ENCODE measurements around the gene RAD54L. TPM values are rescaled to one million over a fixed set of nuclear protein-coding genes. Genes with fewer than 3 reads are reported as not detected.
"Not testable (repeated sequence)": the region's sequence is repeated elsewhere in the genome, so short reads cannot be mapped to it uniquely, and the experiment has no call there.

The RAD54L gene
- total RNA-seq, 1 donor from 2014 or later, result 49.0 TPM

DNA sequence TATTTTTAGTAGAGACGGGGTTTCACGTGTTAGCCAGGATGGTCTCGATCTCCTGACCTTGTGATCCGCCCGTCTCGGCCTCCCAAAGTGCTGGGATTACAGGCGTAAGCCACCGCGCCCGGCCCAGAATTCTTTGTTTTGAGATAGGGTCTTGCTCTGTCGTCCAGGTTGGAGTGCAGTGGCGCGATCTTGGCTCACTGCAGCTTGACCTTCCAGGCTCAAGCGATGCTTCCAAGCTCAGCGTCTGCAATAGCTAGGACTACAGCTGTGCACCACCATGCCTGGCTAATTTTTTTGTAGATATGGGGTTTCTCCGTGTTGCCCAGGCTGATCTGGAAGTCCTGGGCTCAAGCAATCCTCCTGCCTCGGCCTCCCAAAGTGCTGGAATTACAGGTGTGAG is 1.4 kb upstream of the RAD54L start:
- not testable (repeated sequence) for DNase-seq (ENCODE audit: low spot score); H3K27ac Mint-ChIP-seq; H3K9me3 Mint-ChIP-seq; H3K27me3 Mint-ChIP-seq (ENCODE audit: low read depth)
- Mint-ChIP-seq H3K36me3 (ENCODE audit: low read depth) (peaks cover 12% of the 10 kb centered on the region), H3K4me1 (ENCODE audit: low read depth) (peaks cover 27% of the 10 kb centered on the region), H3K4me3 (ENCODE audit: low read depth) (peak overlapping the region; percentile 96)
- intact Hi-C loops (cut with micrococcal nuclease), result loop anchor here (2.0 to 5.0 kb wide), 3 partner anchors 95 to 1447 kb away; partner anchors contain the start of genes NASP and NSUN4

DNA sequence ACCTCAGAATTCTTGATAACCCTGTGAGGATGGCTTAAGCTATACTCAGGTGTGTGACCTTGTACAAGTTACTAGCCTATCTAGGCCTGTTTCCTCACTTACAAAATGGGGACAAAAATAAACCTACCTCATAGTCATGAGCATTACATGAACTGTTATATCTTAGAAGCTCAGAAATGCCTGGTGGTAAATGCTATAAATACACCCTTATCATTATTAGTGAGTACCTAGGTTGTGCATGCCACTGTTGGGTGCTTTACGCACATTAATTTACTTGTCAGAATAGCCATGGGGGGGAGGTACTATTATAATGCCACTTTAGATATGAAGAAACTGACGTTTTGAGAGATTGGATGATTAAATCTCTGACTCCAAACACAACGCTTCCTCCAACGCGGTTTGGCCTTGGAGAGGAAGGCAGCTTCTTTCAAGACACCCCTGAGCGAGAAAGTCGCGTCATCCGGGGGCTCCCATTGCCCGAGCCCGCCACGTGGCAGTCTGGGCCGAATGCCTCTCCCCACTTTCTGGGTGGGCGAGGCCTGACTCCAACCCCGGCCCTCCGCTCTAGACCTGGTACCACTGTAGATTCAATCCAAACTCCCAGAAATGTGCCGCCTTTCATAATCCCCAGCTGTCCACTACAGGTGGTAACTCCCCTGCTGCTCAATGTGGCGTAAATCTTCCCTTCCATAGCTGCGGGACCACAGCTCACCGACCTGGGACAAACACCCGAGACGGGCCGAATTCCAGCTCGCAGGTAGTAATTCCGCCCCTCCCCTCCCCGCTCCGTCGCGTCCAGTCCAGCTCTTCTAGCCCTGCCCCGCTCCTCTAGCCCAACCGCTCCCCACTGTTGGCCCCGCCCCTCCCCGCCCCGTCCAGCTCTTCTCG is 771 bp upstream of the RAD54L start:
- Mint-ChIP-seq H3K9me3 (no peaks in the 10 kb centered on the region), H3K4me3 (ENCODE audit: low read depth) (peak overlapping the region; percentile 96), H3K36me3 (ENCODE audit: low read depth) (peaks cover 17% of the 10 kb centered on the region), H3K27me3 (ENCODE audit: low read depth) (no peaks in the 10 kb centered on the region), H3K4me1 (ENCODE audit: low read depth) (peaks cover 27% of the 10 kb centered on the region), H3K27ac (peak overlapping the region; percentile 97)
- intact Hi-C loops (cut with micrococcal nuclease), result loop anchor here (1.0 to 5.0 kb wide), 4 partner anchors 57 to 1448 kb away; partner anchors contain the start of genes LRRC41, NASP, NSUN4 and UQCRH
- DNase-seq (ENCODE audit: low spot score), result peak; percentile 62

DNA sequence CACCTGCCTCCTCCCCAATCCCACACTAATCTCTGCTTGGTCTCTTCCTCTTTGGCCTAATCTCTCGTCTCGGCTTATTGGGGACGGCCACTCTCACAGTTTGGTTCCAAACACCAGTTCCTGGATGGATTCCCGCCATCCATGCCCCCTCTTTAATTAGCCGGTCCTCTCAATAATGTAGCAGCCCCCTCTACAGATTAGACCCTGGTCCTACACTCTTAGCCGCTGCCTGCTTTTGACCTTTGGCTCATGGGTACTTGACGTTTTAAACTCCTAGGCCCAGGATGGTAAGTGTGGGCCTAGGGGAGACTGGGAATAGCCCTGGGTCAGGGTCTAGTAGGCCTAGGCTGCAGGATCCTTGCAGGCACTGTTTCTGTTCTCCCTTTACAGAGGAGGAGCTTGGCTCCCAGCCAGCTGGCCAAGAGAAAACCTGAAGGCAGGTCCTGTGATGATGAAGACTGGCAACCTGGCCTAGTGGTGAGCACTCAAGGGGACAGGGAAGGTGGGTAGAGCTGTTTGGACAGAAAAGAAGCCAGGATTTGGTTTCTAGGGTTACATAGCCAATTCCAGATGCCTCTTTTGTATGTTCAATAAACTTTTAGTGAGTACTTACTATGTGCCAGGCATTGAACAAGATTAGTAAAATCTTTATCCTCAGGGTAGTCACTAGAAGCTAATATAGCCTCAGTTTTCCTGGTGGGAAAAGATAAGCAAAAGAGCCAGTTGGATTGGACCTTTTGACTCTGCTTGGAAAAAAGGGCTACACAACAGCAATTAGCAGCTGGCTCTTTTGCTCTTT is 758 bp downstream of the RAD54L start:
- Mint-ChIP-seq H3K27me3 (ENCODE audit: low read depth) (no peaks in the 10 kb centered on the region), H3K4me3 (ENCODE audit: low read depth) (peak overlapping the region; percentile 98), H3K9me3 (no peaks in the 10 kb centered on the region), H3K27ac (peak overlapping the region; percentile 96), H3K36me3 (ENCODE audit: low read depth) (peaks cover 32% of the 10 kb centered on the region), H3K4me1 (ENCODE audit: low read depth) (peaks cover 32% of the 10 kb centered on the region)
- peak; percentile 30 for DNase-seq (ENCODE audit: low spot score)
- intact Hi-C loops (cut with micrococcal nuclease), result loop anchor here (5.0 kb wide), 1 partner anchor 666 kb away; the partner anchor contains the start of gene NASP

DNA sequence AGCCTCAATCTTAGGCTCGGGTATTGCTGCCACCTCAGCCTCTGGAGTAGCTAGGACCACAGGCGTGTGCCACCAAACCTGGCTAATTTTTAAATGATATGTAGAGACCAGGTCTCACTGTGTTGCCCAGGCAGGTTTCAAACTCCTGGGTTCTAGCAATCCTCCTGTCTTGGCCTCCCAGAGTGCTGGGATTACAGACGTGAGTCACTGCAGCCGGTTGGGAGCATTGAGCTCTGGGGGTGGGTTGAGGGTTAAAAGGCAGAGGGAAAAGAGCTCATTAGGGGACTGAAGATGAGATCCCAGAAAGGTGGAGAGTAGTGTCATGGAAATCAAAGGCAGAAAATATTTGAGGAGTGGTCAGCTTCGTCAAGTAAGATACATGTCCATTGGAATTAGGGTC is 7.1 kb downstream of the RAD54L start:
- intact Hi-C loops (cut with micrococcal nuclease), result no loop called here
- H3K9me3 Mint-ChIP-seq, result no peaks in the 10 kb centered on the region
- no peak overlapping the region for H3K4me3 Mint-ChIP-seq (ENCODE audit: low read depth)
- no peak overlapping the region for H3K27ac Mint-ChIP-seq
- no peak for DNase-seq (ENCODE audit: low spot score)
- H3K27me3 Mint-ChIP-seq (ENCODE audit: low read depth), result no peaks in the 10 kb centered on the region
- peaks cover 60% of the 10 kb centered on the region for H3K36me3 Mint-ChIP-seq (ENCODE audit: low read depth)
- peaks cover 14% of the 10 kb centered on the region for H3K4me1 Mint-ChIP-seq (ENCODE audit: low read depth)

DNA sequence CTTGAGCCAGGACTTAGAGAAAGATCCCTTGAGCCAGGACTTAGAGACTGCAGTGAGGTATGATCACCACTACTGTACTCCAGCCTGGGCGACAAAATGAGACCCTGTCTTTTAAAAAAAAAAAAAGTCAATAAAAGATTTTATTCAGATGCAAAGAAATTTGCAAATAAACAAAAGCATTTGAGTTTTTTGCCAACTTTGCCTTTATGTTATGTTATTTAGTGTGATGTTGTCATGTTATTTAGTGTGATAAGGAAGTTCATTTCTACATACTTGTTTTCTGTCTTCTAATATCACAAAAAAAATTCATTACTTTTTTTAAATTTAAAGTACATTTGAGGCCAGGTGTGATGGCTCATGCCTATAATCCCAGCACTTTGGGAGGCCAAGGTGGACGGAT is 9.0 kb downstream of the RAD54L start:
- H3K4me1 Mint-ChIP-seq (ENCODE audit: low read depth), result peaks cover 13% of the 10 kb centered on the region
- no peak overlapping the region for H3K4me3 Mint-ChIP-seq (ENCODE audit: low read depth)
- no peaks in the 10 kb centered on the region for H3K27me3 Mint-ChIP-seq (ENCODE audit: low read depth)
- H3K27ac Mint-ChIP-seq, result no peak overlapping the region
- intact Hi-C loops (cut with micrococcal nuclease), result no loop called here
- H3K9me3 Mint-ChIP-seq, result no peaks in the 10 kb centered on the region
- peaks cover 65% of the 10 kb centered on the region for H3K36me3 Mint-ChIP-seq (ENCODE audit: low read depth)
- DNase-seq (ENCODE audit: low spot score), result no peak

DNA sequence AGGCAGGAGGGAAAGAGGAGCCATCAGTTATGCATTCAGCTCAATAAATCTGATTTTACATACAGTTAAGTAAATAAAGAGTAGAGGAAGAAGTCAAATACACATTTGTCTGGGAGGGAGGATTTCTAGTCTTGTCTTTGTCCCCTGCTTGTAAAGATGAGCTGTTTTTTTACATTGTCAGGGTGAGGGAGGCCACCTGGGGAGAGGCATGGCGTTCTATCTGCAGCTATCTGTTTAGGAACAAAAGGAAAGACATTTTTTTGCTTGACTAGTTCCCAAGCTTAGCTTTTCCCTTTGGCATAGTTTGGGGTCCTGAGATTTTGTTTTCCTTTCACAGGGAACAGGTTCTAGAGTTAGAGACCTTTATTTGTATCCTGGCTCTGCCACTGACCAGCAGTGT is 14.9 kb downstream of the RAD54L start:
- no peak overlapping the region for H3K27ac Mint-ChIP-seq
- peaks cover 65% of the 10 kb centered on the region for H3K36me3 Mint-ChIP-seq (ENCODE audit: low read depth)
- H3K27me3 Mint-ChIP-seq (ENCODE audit: low read depth), result no peaks in the 10 kb centered on the region
- no peak overlapping the region for H3K4me3 Mint-ChIP-seq (ENCODE audit: low read depth)
- DNase-seq (ENCODE audit: low spot score), result no peak
- H3K9me3 Mint-ChIP-seq, result no peaks in the 10 kb centered on the region
- intact Hi-C loops (cut with micrococcal nuclease), result no loop called here
- no peaks in the 10 kb centered on the region for H3K4me1 Mint-ChIP-seq (ENCODE audit: low read depth)

DNA sequence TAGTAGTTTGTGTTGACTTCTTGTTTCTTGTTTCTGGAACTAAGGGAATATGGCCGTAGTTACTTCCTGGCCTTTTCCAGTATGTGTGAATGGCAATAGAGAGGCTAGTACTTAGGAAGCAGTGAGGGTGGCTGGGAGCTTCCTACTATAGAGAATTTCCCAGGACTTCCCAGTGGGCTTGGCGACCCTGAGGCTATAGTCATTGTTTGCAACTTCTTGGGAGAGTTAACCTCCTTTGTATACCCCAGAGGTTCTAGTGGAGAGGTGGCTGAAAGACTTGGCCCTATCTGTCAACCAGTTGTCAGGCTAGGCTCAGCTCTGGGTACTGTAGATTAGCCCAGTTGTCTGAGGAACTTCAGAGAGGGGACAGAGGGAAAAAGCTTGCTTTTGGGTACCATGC is 15.6 kb downstream of the RAD54L start:
- no peak overlapping the region for H3K4me3 Mint-ChIP-seq (ENCODE audit: low read depth)

DNA sequence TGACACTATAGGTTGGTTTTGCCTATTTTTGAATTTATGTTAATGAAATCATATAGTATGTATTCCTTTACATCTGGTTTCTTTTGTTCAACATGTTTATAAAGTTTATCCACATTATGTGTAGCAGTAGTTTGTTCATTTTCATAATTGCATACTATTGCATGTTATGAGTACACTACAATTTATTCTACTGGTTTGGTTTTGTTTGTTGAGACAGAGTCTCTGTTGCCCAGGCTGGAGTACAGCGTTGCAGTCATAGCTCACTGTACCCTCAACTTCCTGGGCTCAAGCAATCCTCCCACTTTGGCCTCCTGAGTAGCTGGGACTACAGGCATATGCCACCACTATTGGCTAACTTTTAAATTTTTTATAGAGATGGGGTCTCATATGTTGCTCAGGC is 21.0 kb downstream of the RAD54L start:
- H3K27me3 Mint-ChIP-seq (ENCODE audit: low read depth), result no peaks in the 10 kb centered on the region
- no peak overlapping the region for H3K27ac Mint-ChIP-seq

More for the DNA sequence above, 15.6 kb downstream of the RAD54L start:
- no peak for DNase-seq (ENCODE audit: low spot score)
- intact Hi-C loops (cut with micrococcal nuclease), result no loop called here
- Mint-ChIP-seq H3K27ac (no peak overlapping the region), H3K36me3 (ENCODE audit: low read depth) (peaks cover 69% of the 10 kb centered on the region), H3K27me3 (ENCODE audit: low read depth) (no peaks in the 10 kb centered on the region), H3K9me3 (no peaks in the 10 kb centered on the region), H3K4me1 (ENCODE audit: low read depth) (no peaks in the 10 kb centered on the region)

DNA sequence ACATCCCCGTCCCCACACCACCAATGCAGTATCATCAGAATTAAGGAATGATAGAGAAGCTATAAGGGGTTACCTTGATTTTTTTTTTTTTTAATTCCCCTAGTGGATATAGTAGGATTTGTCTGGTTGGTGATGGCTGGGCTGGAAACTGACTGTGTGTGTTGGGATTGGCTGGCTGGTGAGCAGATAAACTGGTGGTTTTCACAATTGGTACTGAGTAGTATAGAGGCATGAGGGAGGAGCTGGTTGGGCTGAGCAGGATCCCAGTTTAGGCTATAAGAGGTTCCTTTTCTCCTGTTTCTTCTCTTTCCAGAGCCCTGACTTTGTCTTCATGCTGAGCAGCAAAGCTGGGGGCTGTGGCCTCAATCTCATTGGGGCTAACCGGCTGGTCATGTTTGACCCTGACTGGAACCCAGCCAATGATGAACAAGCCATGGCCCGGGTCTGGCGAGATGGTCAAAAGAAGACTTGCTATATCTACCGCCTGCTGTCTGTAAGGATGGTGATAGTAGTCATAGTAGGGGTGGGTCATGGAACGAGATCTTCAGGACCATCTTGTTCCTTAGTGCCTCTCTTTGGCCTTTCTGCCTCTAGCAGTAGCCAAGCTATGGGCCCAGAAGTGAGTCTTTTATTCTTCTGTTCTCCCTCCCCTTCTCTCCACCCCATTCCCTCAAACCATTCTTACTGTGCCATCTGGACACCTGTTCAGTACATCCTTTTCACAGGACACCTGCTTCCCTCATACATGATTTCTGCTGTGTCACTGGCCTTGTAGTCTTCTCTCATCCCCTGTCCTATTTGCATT is 26.9 kb downstream of the RAD54L start:
- peak overlapping the region; percentile 5 for H3K27ac Mint-ChIP-seq
- H3K4me1 Mint-ChIP-seq (ENCODE audit: low read depth), result no peaks in the 10 kb centered on the region
- H3K36me3 Mint-ChIP-seq (ENCODE audit: low read depth), result peaks cover 82% of the 10 kb centered on the region
- H3K27me3 Mint-ChIP-seq (ENCODE audit: low read depth), result no peaks in the 10 kb centered on the region
- intact Hi-C loops (cut with micrococcal nuclease), result no loop called here
- H3K9me3 Mint-ChIP-seq, result no peaks in the 10 kb centered on the region
- no peak for DNase-seq (ENCODE audit: low spot score)
- no peak overlapping the region for H3K4me3 Mint-ChIP-seq (ENCODE audit: low read depth)

More for the DNA sequence above, 21.0 kb downstream of the RAD54L start:
- intact Hi-C loops (cut with micrococcal nuclease), result no loop called here
- DNase-seq (ENCODE audit: low spot score), result no peak
- H3K4me1 Mint-ChIP-seq (ENCODE audit: low read depth), result no peaks in the 10 kb centered on the region
- no peaks in the 10 kb centered on the region for H3K9me3 Mint-ChIP-seq
- H3K36me3 Mint-ChIP-seq (ENCODE audit: low read depth), result peaks cover 77% of the 10 kb centered on the region
- no peak overlapping the region for H3K4me3 Mint-ChIP-seq (ENCODE audit: low read depth)

DNA sequence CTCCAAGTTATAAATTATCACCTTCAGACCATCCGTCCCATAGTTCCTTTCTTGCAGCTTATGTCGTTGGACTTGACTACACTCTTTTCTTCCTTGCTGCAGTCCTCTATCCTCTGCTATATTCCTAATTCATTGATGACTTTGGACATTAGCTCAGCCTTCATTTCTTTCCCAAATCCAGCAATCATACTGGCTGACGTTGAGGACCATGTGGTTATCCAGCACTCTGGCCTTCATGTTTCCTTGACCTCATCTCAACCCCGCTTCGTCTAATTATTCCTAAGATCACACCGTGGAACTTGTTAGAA is 27.4 kb downstream of the RAD54L start:
- Mint-ChIP-seq H3K27me3 (ENCODE audit: low read depth) (no peaks in the 10 kb centered on the region), H3K4me1 (ENCODE audit: low read depth) (no peaks in the 10 kb centered on the region), H3K36me3 (ENCODE audit: low read depth) (peaks cover 82% of the 10 kb centered on the region), H3K9me3 (no peaks in the 10 kb centered on the region), H3K4me3 (ENCODE audit: low read depth) (no peak overlapping the region), H3K27ac (peak overlapping the region; percentile 5)
- intact Hi-C loops (cut with micrococcal nuclease), result no loop called here
- no peak for DNase-seq (ENCODE audit: low spot score)

DNA sequence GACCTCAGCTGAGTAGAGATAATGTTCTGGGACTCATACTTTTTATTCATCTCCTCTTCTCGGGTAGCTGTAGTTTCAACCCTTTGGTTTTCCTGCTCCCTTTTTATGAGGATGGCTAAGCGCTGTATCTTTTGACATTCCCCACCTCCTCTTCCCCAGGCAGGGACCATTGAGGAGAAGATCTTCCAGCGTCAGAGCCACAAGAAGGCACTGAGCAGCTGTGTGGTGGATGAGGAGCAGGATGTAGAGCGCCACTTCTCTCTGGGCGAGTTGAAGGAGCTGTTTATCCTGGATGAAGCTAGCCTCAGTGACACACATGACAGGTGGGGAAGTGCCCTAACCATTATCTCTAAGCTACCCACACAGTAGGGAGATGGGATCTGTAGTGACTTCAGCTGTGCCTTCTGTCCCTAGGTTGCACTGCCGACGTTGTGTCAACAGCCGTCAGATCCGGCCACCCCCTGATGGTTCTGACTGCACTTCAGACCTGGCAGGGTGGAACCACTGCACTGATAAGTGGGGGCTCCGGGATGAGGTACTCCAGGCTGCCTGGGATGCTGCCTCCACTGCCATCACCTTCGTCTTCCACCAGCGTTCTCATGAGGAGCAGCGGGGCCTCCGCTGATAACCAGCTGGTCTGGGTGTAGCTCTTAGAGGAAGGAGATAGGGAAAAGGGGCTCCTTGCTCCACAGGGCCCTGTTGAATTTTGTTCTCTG is 30.3 kb downstream of the RAD54L start:
- intact Hi-C loops (cut with micrococcal nuclease), result no loop called here
- H3K36me3 Mint-ChIP-seq (ENCODE audit: low read depth), result peaks cover 82% of the 10 kb centered on the region
- no peaks in the 10 kb centered on the region for H3K9me3 Mint-ChIP-seq
- DNase-seq (ENCODE audit: low spot score), result no peak
- H3K4me3 Mint-ChIP-seq (ENCODE audit: low read depth), result no peak overlapping the region
- H3K27ac Mint-ChIP-seq, result no peak overlapping the region
- no peaks in the 10 kb centered on the region for H3K27me3 Mint-ChIP-seq (ENCODE audit: low read depth)
- H3K4me1 Mint-ChIP-seq (ENCODE audit: low read depth), result no peaks in the 10 kb centered on the region

DNA sequence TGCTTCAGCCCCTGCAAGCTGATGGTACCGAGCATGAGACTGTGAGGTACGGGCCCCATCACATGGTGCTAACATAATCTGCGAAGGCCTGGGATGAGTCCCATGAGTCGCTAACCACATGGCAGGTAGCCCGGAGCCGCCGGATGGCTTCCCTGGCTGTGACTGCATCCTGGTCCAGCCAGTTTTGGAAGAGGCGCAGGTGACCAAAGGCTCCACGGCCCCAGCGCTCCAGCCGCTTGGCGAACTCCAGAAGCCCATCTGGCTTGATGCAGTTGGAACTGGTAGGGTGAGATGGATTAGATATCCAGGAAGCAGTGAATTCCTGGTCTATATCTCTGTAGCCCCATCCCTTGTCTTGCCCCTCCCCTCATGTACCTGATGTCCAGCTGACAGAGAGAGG is 31.2 kb downstream of the RAD54L start:
- DNase-seq (ENCODE audit: low spot score), result no peak
- Mint-ChIP-seq H3K4me3 (ENCODE audit: low read depth) (no peak overlapping the region), H3K27ac (no peak overlapping the region), H3K4me1 (ENCODE audit: low read depth) (no peaks in the 10 kb centered on the region), H3K9me3 (no peaks in the 10 kb centered on the region), H3K27me3 (ENCODE audit: low read depth) (no peaks in the 10 kb centered on the region), H3K36me3 (ENCODE audit: low read depth) (peaks cover 83% of the 10 kb centered on the region)
- intact Hi-C loops (cut with micrococcal nuclease), result no loop called here
